PC-9 (cell line): ENCODE data around the gene GREM1. TPM values are rescaled to one million over a fixed set of nuclear protein-coding genes. Genes with fewer than 3 reads are reported as not detected.

Experiments
- BruUV-seq: library from RNA; stranded (reverse); fragments of 400-500 nt; replicated peaks from 2 replicates; lab custom pipeline; 2021; lab: Mats Ljungman, UMichigan
- CTCF ChIA-PET: fragments of 300-600 bp; sonication (Branson Sonifier 250); formaldehyde crosslinking; loops from one replicate; lab custom pipeline; 2022; ENCODE audit warnings: antibody characterized with exemption; lab: Charles Lee
- POLR2A ChIA-PET: fragments of 300-600 bp; sonication (Branson Sonifier 250); formaldehyde crosslinking; loops from one replicate; lab custom pipeline; 2022; ENCODE audit warnings: antibody characterized with exemption; ENCODE audit not compliant: unreplicated experiment; lab: Charles Lee
- DNase-seq, 2 experiments: peaks; one replicate each; pipeline versions ENCODE4 v3.0.0 to v3.0.0-alpha.2; 2015 to 2022; ENCODE audit warnings: mixed read lengths in 1 of 2
- H2AFZ ChIP-seq: fragments of 200-600 bp; sonication (generic); 2 replicates; pipeline ENCODE4 v1.8.1; 2017; ENCODE audit warnings: antibody characterized with exemption
- H3F3A ChIP-seq: fragments of 200-600 bp; sonication (generic); 2 replicates; pipeline ENCODE4 v1.8.1; 2017; ENCODE audit warnings: antibody characterized with exemption, mild to moderate bottlenecking, low read depth; ENCODE audit not compliant: insufficient read depth
- H3K27ac ChIP-seq: fragments of 200-600 bp; sonication (generic); 2 replicates; pipeline ENCODE4 v1.6.1; 2016; ENCODE audit warnings: mixed run types
- H3K27me3 ChIP-seq: fragments of 200-600 bp; sonication (generic); 2 replicates; pipeline ENCODE4 v1.6.1; 2016; ENCODE audit warnings: low read depth, mixed run types; ENCODE audit not compliant: insufficient read depth
- H3K36me3 ChIP-seq: fragments of 200-600 bp; sonication (generic); 2 replicates; pipeline ENCODE4 v1.6.1; 2016; ENCODE audit warnings: low read depth, mixed run types
- H3K4me1 ChIP-seq: fragments of 200-600 bp; sonication (generic); replicated peaks from 2 replicates; pipeline ENCODE4 v1.6.1; 2016; ENCODE audit warnings: mixed run types; ENCODE audit not compliant: insufficient read depth
- H3K4me2 ChIP-seq: fragments of 200-600 bp; sonication (generic); 2 replicates; pipeline ENCODE4 v1.6.1; 2017; ENCODE audit warnings: mixed run types
- H3K4me3 ChIP-seq: fragments of 200-600 bp; sonication (generic); 2 replicates; pipeline ENCODE4 v1.6.1; 2016; ENCODE audit warnings: mixed run types
- H3K79me2 ChIP-seq: fragments of 200-600 bp; sonication (generic); 2 replicates; pipeline ENCODE4 v1.6.1; 2017; ENCODE audit warnings: low read depth, mixed run types
- H3K9me2 ChIP-seq: fragments of 200-600 bp; sonication (generic); 2 replicates; pipeline ENCODE4 v1.8.1; 2017; ENCODE audit warnings: mild to moderate bottlenecking; ENCODE audit not compliant: insufficient read depth
- H3K9me3 ChIP-seq: fragments of 200-600 bp; sonication (generic); 2 replicates; pipeline ENCODE4 v1.8.1; 2016; ENCODE audit warnings: low read depth; ENCODE audit not compliant: insufficient read depth
- H4K20me1 ChIP-seq: fragments of 200-600 bp; sonication (generic); 2 replicates; pipeline ENCODE4 v1.8.1; 2017; ENCODE audit not compliant: insufficient read depth
- CTCF ChIP-seq: fragments of 200-600 bp; sonication (generic); conservative IDR thresholded peaks from 2 replicates; pipeline ENCODE4 v1.6.1; 2017; ENCODE audit warnings: mixed run types, antibody characterized with exemption, mild to moderate bottlenecking, moderate library complexity
- EZH2 ChIP-seq: fragments of 200-600 bp; sonication (generic); IDR thresholded peaks from 2 replicates; pipeline ENCODE4 v1.8.0; 2017; ENCODE audit warnings: antibody characterized with exemption, low read depth
- intact Hi-C: fragments of 100-400 bp; cut with micrococcal nuclease; formaldehyde crosslinking; loops from one replicate; pipeline ENCODE4 v1.10.0; 2022; ENCODE audit not compliant: unreplicated experiment
- total RNA-seq: library from RNA; stranded (reverse); gene quantifications from 2 replicates; pipeline ENCODE4 v1.2.3, GENCODE V29; 2021

Gene GREM1
- total RNA-seq, 1 experiment from 2014 or later, result 0.39 TPM

- H3K9me3 ChIP-seq, result no peaks in the 10 kb centered on the region
- H3K9me2 ChIP-seq, result no peaks in the 10 kb centered on the region; the same call in 1 of the 2 replicates
- no peaks in the 10 kb centered on the region for H3K79me2 ChIP-seq
- BruUV-seq, result no TSS peak
- H2AFZ ChIP-seq, result no peak overlapping the region
- H3F3A ChIP-seq, result no peaks in the 10 kb centered on the region
- POLR2A ChIA-PET, result no interaction called here
- H3K27me3 ChIP-seq, result no peaks in the 10 kb centered on the region
- H3K4me1 ChIP-seq, result peaks cover 9% of the 10 kb centered on the region; the same call in 1 of the 2 replicates
- no peak for DNase-seq
- no peak overlapping the region for H3K27ac ChIP-seq
- H3K4me2 ChIP-seq, result no peak overlapping the region
- no peaks in the 10 kb centered on the region for H4K20me1 ChIP-seq
- CTCF ChIA-PET, result interaction anchor here (0.6 to 0.7 kb wide), 2 partner anchors 88 to 173 kb away, joined by 3 to 5 read pairs; no protein-coding TSS in a partner anchor
- TF ChIP-seq EZH2 (no peak), CTCF (no peak)
- H3K4me3 ChIP-seq, result no peak overlapping the region
- intact Hi-C loops, result no loop called here
- H3K36me3 ChIP-seq, result no peaks in the 10 kb centered on the region
Measured at GRCh38 chr15:32679298-32679690, 38.5 kb upstream of the GREM1 start.

- no peak overlapping the region for H3K4me3 ChIP-seq
- no peak overlapping the region for H3K27ac ChIP-seq
- no peaks in the 10 kb centered on the region for H3K9me2 ChIP-seq
- ChIA-PET POLR2A (interaction anchor here (0.6 kb wide), 2 partner anchors 142 to 297 kb away, joined by 4 to 52 read pairs; no protein-coding TSS in a partner anchor), CTCF (no interaction called here)
- intact Hi-C loops, result no loop called here
- no TSS peak for BruUV-seq
- no peak overlapping the region for H2AFZ ChIP-seq
- DNase-seq, result no peak
- H3K79me2 ChIP-seq, result no peaks in the 10 kb centered on the region
- H3K4me1 ChIP-seq, result peaks cover 9% of the 10 kb centered on the region; the same call in 1 of the 2 replicates
- no peaks in the 10 kb centered on the region for H3F3A ChIP-seq
- H4K20me1 ChIP-seq, result no peaks in the 10 kb centered on the region
- no peak overlapping the region for H3K4me2 ChIP-seq
- no peaks in the 10 kb centered on the region for H3K9me3 ChIP-seq
- no peaks in the 10 kb centered on the region for H3K36me3 ChIP-seq
- no peaks in the 10 kb centered on the region for H3K27me3 ChIP-seq
- no peak for TF ChIP-seq CTCF
- no peak for TF ChIP-seq EZH2
Measured at GRCh38 chr15:32682569-32682968, 35.2 kb upstream of the GREM1 start.

GRCh38 chr15:32682977-32683630 is 34.7 kb upstream of the GREM1 start:
- Histone ChIP-seq H3F3A (no peaks in the 10 kb centered on the region), H2AFZ (no peak overlapping the region), H3K9me2 (no peaks in the 10 kb centered on the region), H3K4me2 (no peak overlapping the region), H3K27me3 (no peaks in the 10 kb centered on the region), H3K9me3 (no peaks in the 10 kb centered on the region), H3K79me2 (no peaks in the 10 kb centered on the region), H4K20me1 (no peaks in the 10 kb centered on the region), H3K27ac (no peak overlapping the region), H3K4me1 (peaks cover 9% of the 10 kb centered on the region; the same call in 1 of the 2 replicates), H3K4me3 (no peak overlapping the region), H3K36me3 (no peaks in the 10 kb centered on the region)
- intact Hi-C loops, result no loop called here
- ChIA-PET POLR2A (interaction anchor here (0.6 kb wide), 2 partner anchors 142 to 297 kb away, joined by 4 to 52 read pairs; no protein-coding TSS in a partner anchor), CTCF (no interaction called here)
- TF ChIP-seq CTCF (no peak), EZH2 (no peak)
- DNase-seq, result no peak
- no TSS peak for BruUV-seq
